GM20000 (cell line): ENCODE results near the gene FOXN1.
"Not testable (repeated sequence)": the region's sequence is repeated elsewhere in the genome, so short reads cannot be mapped to it uniquely, and the experiment has no call there.

Source experiments
- DNase-seq: peaks from one replicate; pipeline ENCODE4 v3.0.0; 2012; ENCODE audit warnings: low spot score
- CTCF ChIP-seq: IDR thresholded peaks from 2 replicates; pipeline ENCODE4 v1.5.1; 2012; ENCODE audit warnings: mild to moderate bottlenecking, control low read depth; ENCODE audit errors: extremely low read depth, missing control alignments

FOXN1 gene

DNA sequence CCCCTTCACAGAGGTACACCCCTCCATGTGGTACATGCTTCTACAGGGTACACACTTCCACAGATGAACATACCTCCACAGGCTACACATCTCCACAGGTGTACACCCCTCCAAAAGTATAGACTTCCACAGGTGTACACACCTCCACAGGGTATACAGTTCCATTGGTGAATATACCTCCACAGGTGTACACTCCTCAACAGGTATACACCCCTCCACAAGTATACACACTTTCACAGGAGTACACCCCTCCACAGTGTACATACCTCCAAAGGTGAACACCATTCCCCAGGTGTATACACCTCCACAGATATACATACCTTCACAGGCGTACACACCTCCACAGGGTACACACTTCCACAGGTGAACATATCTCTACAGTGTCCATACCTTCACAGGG lies 9.4 kb downstream of the FOXN1 start:
- TF ChIP-seq CTCF, result no peak

DNA sequence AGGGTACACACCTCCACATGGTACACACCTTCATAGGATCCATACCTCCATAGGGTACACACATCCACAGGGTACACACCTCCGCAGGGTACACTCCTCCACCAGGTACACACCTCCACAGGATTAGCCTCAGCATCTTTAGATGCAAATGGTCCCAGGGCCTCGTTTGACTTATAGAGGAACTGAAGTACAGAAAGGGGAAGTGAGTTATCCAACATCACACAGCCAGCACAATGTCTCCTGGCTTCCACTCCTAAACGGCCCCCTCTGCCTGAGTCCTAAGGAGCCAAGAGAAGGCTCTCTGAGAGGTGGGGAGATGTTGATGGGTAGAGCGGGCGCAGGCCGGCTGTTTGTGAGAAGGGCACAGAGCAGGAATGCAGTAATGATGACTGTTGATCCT lies 12.0 kb downstream of the FOXN1 start:
- DNase-seq, result no peak
- TF ChIP-seq CTCF, result no peak

More for the DNA sequence above, 9.4 kb downstream of the FOXN1 start:
- DNase-seq, result no peak

GRCh38 chr17:28518578-28518977 lies 12.4 kb downstream of the FOXN1 start:
- no peak for TF ChIP-seq CTCF
- DNase-seq, result no peak

GRCh38 chr17:28519236-28519635 lies 13.1 kb downstream of the FOXN1 start:
- DNase-seq, result no peak
- no peak for TF ChIP-seq CTCF

- no peak for DNase-seq
- no peak for TF ChIP-seq CTCF
Measured at GRCh38 chr17:28520687-28521086, 14.5 kb downstream of the FOXN1 start.

DNA sequence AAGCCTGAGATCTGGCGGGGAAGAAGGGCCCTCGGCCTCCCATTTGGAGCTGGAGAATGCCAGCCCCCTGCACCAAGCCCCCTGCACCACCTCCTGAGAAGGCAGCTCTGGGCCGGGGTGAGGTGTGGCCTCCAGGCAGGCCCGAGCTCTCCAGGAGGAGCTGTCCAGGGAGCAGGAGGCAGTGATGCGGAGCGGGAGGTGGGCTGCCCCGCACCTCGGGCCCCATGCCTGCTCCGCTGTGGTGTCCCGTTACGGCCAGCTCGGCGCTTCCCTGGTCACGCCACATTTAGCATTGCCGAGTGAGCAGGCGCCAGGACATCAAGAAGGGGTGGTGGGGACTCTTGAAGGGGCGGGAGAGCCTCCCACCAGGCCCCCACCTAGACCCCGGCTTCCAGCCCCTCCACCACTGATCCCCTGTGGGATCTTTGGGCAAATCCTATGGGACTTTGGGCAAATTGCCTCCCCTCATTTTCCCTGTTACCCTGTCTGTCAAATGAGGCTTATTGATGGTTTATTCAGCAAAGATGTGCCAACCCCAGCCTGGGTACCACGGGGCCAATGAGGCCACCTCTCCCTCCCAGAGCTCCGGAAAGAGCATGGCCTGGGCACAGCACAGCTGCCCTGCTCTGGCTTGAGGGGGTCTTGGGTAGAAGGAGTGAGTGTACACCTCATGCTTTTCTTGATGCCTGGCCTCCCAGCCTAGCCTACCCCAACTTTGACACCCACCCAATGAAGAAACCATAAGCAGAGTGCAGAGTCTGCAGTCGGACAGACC lies 15.3 kb downstream of the FOXN1 start:
- no peak for TF ChIP-seq CTCF
- no peak for DNase-seq

- DNase-seq, result not testable (repeated sequence)
Measured at GRCh38 chr17:28522281-28522680, 16.1 kb downstream of the FOXN1 start.

- TF ChIP-seq CTCF, result no peak
Measured at GRCh38 chr17:28523186-28523585, 17.0 kb downstream of the FOXN1 start.

More at GRCh38 chr17:28523186-28523585, 17.0 kb downstream of the FOXN1 start:
- no peak for DNase-seq
